HG02759 (cell line): ENCODE measurements around the gene C9orf50.

ENCODE experiments used
- ATAC-seq: cut with Tn5 transposase; IDR thresholded peaks from one replicate; pipeline ENCODE4 v1.9.1; 2021; ENCODE audit warnings: mild to moderate bottlenecking, moderate library complexity; ENCODE audit not compliant: unreplicated experiment

C9orf50 gene

DNA sequence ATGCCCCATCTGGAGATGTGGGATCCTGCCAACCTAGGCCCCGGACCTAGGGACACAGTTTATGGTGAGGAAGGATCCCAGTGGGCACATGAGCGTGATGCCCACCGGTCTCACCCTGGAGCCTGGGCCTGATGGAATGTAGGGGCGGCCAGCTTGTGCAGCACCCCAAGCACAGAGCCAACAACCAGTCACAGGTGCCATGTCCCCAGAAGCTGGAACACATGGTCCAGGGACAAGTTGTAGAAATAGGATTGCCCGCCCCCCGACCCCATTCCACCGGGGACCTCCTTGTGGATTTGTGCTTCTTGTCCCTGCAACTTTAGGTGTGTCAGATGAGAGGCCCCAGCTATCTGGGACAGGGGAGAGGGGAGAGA, 48.9 kb downstream of the C9orf50 start:
- ATAC-seq = no peak

DNA sequence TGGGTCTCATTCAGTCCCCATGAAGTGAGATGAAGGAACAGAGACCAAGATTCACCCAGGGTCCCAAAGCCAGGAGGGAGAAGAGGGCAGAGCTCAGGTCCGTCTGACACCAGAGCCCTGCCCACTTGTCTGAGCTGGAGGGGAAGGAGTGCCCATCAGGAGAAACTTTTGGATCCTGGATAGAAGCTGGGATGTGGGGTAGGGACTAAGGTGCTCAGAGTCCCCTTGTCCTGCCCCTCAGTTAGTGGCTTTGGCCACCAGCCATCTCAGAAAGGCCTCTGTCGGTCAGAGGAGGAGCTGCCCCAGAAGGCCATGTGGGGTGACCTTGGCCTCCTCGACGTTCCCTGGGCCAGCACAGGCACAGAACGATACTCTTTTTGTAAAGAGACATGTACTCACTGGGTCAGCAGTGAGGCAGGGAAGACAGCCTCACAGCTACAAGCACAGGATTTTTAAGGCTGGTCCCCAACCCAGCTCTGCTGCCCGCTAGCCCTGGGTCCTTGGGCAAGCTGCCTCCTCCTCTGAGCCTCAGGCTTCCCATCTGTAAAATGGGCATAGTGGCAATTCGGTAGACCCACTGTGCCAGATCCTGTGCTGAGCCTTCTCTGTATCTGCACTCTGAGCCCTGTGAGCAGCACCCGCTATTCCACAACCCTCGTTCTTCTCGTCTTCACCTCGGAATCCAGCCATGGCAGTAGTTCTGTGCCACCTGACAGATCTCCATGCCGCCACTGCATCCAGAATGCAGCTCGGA, 49.4 kb downstream of the C9orf50 start:
- no peak for ATAC-seq

- ATAC-seq = no peak
Observed at GRCh38 chr9:129570450-129571297, 50.2 kb downstream of the C9orf50 start.

GRCh38 chr9:129569502-129570449, 51.1 kb downstream of the C9orf50 start:
- ATAC-seq = no peak

GRCh38 chr9:129568560-129569501, 52.1 kb downstream of the C9orf50 start:
- ATAC-seq = no peak

- no peak for ATAC-seq
Observed at GRCh38 chr9:129567842-129568559, 52.9 kb downstream of the C9orf50 start.

GRCh38 chr9:129567329-129567728, 53.6 kb downstream of the C9orf50 start:
- ATAC-seq = no peak

- no peak for ATAC-seq
Observed at GRCh38 chr9:129566563-129567266, 54.2 kb downstream of the C9orf50 start.

DNA sequence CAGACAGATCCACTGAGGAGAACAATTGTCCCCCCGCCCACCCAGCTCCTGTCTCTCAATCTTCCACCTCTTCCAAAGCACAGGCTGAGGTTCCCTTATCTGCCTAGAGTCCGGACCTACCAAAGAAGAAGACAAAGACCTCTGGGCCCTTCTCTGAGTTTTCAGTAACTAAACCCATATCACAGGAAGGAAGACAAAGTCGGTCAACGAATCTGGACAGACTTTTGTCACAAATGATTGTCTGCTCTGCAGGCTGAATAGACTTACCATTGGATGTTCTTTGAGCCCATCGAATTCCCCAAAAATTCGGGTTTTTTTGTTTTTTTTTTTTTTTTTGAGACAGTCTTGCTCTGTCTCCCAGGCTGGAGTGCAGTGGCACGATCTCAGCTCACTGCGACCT, 58.0 kb downstream of the C9orf50 start:
- ATAC-seq = no peak

DNA sequence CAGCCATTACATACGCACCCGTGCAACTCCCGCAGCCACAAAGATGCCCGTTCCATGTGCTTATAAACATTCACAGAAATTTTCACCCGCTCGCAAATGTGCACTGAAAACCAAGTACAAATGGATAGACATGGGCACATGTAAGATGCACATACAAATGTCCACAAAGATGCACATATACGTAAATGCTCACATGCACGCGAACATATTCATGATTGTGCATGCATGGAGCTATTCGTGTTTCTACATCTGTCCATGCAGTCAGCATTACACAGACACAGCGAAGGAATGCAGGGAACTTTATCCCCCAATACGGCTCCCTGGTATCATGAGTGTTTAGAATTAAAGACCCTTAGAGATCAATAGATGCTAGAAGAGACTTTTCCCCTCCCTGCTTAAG, 58.4 kb downstream of the C9orf50 start:
- ATAC-seq = no peak
